Right lobe of liver (tissue), 4 donors: ENCODE data around the gene DVL1.

Experiments
- CTCF ChIP-seq, 4 donors: fragments of 200-600 bp in 3 of 4; fragments of 450-650 bp in 1 of 4; IDR thresholded peaks; one replicate each; pipeline versions ENCODE4 v1.5.1 to v1.8.0; 2016 to 2022; ENCODE audit warnings: antibody characterized with exemption in 4 of 4, mild to moderate bottlenecking in 2 of 4
- POLR2A ChIP-seq: fragments of 450-650 bp; IDR thresholded peaks from one replicate; pipeline ENCODE4 v1.6.1; 2017; ENCODE audit warnings: antibody characterized with exemption, mild to moderate bottlenecking
- donor health status: DM: no; HTN: no; CAD: no.
- donor health status: DM: no; HTN: no; CAD: no.
- donor health status: DM: no; HTN: yes; CAD: no.

GRCh38 chr1:1291548-1292441 is 57.4 kb downstream of the DVL1 start:
- TF ChIP-seq CTCF (IDR thresholded peaks at IDR 0.05) (peak; percentile 51 to 65 (median 58)), POLR2A (no peak)
